ENCODE data around the gene RBM15B.

The RBM15B gene

DNA sequence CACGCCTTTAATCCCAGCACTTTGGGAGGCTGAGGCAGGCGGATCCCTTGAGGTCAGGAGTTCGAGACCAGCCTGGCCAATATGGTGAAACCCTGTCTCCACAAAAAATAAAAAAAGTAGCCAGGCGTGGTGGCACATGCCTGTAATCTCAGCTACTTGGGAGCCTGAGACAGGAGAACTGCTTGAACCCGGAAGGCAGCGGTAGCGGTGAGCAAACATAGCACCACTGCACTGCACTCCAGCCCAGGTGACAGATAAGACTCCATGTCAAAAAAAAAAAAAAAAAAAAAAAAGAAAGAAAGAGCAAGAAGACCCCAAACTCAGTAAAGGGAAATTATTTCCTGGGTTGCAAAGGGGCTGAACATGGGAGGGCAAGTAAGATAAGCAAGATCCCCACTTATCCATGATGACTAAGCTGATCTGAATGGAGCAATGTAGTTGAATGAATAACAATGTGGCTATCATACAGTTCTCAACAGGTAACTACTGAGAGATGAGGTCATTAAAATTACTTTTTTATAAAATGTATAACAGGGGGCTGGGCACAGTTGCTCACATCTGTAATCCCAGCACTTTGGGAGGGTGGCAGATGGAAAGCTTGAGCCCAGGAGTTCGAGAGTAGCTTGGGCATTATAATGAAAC is 46.0 kb downstream of the RBM15B start:
- in situ Hi-C loops (cut with MboI; ENCODE audit: low sequenced_read_pairs): no loop called here

- in situ Hi-C loops (cut with MboI; ENCODE audit: low sequenced_read_pairs): no loop called here
These were observed 50.4 kb downstream of the RBM15B start for GRCh38 chr3:51441282-51442030.

DNA sequence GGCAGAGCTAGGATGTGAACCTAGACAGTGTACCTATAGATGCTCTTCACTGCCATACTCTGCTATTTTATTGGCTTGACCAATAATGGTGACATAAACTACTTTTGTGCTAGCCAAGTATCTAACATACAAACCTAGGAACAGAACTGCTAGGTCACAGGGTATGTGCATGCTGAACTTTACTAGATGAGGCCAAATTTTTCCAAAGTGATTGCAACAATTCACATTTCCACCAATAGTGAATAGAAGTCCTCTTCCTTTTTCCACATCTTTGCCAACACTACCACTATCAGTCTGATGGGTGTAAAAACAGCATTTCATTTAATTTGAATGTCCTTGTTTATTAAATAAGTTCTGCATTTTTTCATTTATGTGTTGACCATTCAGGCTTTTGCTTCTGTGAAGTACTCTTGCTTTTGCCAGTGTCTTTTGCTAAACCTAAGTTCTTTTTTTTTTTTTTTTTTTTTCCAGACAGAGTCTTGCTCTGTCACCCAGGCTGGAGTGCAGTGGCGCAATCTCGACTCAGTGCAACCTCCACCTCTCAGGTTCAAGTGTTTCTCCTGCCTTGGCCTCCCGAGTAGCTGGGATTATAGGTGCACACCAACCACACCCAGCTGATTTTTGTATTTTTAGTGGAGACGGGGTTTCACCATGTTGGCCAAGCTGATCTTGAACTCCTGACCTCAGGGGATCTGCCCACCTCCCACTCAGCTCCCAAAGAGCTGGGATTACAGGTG is 54.6 kb downstream of the RBM15B start:
- in situ Hi-C loops (cut with MboI; ENCODE audit: low sequenced_read_pairs): no loop called here

Measured in HL-60/S4 treated with retinoic acid at 250 ng/mL for 4 days and 3 days (cell line).